HG02840 (cell line): ENCODE measurements around the gene TAGLN3.
A peak's percentile ranks its signal among the peaks of the same experiment; 100 is the strongest.

Experiments
- ATAC-seq: cut with Tn5 transposase; IDR thresholded peaks from one replicate; pipeline ENCODE4 v1.9.1; 2021; ENCODE audit warnings: mild to moderate bottlenecking, moderate library complexity, moderate number of reproducible peaks; ENCODE audit not compliant: unreplicated experiment, low FRiP score

TAGLN3 gene

DNA sequence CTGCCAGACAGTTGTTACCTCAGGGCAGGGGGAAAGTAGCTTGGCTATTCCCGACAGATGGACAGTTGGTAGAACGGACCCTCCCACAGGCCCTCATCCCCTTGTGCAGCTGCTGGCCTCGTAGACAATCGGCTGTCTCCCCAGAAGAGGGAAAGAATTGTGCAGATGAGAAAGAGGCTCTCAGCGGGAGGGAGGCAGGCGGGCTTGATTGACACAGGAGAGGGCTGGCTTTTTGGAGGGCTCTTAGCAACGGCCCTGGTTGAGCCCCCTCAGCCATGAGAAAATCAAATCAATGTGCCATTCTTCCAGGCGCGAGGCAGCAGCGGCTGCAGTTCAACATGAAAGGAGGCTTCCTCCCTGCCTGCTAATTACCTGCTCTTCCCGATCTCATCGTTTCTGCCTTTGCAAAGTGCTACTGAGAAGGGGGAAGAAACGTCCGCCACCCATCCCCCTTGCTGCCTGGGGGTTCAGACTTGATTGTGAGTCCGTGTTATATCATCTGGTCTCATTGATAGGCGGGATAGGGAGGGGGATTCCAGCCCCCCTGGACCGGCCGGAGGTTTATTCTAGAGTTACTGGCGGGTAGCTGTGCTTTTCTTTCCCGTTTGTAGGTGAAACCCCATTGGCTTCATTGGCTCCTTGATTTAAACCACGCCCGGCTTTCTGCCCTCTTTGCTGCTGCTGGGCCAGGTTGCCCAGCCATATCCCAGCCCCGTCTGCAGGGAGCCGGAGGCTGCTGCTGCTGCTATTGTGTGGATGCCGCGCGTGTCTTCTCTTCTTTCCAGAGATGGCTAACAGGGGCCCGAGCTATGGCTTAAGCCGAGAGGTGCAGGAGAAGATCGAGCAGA, at the start of gene TAGLN3:
TAGLN3 (plus strand) TSS at position 287 of the 848 bp plus-strand sequence; CDS start at position 788, 501 bp downstream.
- ATAC-seq = no peak

GRCh38 chr3:111949712-111950111, 49.0 kb upstream of the TAGLN3 start:
- no peak for ATAC-seq

GRCh38 chr3:111951032-111951431, 47.7 kb upstream of the TAGLN3 start:
- ATAC-seq = no peak

GRCh38 chr3:111952086-111952485, 46.6 kb upstream of the TAGLN3 start:
- no peak for ATAC-seq

- ATAC-seq = no peak
Measured at GRCh38 chr3:111952866-111953450, 45.8 kb upstream of the TAGLN3 start.

DNA sequence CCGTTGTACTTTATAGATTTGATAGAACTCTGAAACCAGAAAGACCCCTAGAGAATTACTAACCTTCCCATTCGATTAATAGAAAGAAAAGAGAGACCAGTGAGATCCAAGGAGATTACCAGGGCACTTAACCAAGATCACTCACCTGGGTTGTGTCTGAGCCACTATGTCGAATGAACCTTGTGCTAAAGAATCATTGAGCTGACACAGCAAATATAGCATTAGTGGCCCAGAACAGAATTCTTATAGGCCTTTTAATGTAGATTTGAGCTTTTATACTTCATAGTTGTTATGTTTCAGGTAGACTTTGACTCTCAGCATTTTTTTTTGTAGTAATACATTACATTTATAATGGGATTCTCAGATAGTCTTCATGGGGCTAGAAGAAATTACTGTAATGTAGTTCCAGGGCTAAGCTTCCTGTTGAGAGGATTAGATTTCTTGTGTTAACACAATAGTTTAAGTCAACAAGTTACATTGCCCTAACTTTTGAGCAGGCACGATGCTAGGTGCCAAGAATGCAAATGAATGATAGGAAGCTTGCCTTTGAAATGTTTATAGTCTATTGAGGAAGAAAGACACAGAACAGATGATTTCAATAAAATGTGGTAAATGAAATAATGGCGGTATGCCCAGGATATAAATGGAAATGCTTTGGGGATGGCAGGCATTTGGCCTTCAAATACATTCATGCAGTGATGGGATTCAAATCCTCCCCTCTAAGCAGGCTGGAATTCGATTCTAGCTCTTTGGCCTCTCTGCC, 44.3 kb upstream of the TAGLN3 start:
- no peak for ATAC-seq

DNA sequence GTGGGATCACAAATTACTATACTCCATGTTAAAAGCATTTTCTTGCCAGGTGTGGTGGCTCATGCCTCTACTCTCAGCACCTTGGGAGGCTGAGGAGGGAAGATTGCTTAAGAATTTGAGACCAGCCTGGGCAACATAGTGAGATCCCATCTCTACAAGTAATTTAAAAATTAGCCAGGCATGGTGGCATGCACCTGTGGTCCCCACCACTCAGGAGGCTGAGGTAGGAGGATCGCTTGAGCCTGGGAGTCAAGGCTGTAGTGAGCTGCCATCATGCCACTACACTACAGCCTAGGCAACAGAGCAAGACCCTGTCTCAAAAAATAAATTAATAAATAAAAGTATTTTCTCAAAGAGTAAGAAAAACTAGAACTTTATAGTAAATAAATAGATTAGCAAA, 42.8 kb upstream of the TAGLN3 start:
- no peak for ATAC-seq

- ATAC-seq = no peak
Measured at GRCh38 chr3:111956449-111956848, 42.3 kb upstream of the TAGLN3 start.

- ATAC-seq = no peak
Measured at GRCh38 chr3:111956995-111957734, 41.6 kb upstream of the TAGLN3 start.

DNA sequence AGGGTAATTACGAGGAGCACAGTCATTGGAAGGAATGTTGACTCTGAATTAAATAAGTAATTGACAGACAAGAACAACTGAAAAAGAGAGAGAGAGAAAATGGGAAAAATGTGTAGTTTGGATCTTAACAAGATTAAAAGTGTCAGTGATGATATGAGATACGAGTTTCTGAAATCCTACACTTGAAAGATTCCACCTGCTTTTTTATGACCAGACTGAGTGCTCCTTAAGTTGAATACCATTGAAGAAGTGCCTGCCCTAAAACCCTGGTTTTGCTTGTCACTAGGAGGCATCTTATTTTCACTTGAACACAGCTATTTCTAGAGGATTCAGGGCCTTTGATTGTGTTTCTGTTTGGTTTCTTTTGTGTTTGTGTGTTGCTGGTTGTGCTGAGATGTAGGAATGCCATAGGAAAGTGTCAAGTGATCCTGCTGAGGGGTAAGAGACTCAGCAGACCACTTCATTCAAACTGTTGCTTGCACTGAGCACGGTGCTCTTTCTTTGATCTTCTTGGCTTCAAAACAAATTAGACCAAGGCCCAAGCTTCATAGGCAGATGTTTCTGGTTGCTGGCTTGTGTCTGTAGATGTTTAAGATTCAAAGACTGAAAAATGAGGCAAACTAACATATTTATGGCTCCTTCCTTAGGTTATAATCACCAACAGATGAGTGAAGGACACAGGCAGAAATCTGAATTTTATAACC, 37.1 kb upstream of the TAGLN3 start:
- no peak for ATAC-seq

DNA sequence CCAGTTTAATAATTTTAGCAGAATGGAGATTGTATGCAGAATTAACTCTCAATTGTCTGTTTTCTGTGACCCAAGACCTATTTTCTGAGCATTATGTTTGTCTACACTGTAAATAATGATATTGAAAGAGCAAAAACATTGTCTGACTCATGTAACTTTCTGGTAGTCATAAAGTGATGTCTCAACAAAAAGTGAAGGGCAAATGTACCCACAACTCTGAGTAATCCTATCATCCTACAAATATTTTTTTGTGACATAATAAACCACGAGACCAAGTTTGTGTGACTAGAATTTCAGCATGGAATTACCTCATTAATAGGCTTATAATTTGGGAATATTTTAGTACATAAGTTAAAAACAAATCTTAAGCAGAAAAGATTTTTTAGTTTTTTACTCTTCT, 35.3 kb upstream of the TAGLN3 start:
- no peak for ATAC-seq

DNA sequence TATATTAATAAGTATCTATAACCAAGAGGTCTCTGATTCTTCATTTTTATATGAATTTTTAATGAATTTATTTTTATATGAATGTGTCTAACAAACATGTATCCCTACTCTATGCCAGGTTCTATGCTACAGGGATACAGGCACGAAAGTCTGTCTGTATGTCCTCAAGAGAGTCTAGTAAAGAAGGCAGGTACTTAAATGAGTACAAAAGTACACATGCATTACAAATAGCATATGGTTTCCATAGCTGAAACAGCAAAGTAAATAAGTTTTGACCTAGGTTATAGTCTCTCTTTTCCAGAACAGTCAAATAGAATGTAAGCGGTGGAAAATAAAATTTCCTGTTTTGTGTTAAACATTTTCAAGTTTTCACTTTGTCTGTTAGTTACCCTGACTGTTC, 33.2 kb upstream of the TAGLN3 start:
- no peak for ATAC-seq

DNA sequence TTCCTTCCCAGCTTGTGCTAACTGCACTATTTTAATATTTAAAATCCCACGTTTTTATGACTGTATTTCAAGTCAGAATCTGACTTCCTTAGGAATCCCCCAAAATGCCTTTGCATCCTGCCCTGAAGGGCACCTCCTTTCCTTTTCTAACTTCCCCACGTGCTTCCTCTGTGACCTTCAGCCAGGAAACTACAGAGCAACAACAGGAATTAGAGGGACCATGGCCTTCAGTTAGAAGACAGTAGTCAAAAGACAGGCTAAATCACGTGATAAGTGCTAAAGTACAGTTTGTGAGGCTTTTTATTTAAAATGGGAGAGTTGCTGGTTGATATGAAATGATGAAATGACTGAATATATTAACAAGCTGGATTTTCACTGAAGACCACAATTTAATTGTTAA, 31.7 kb upstream of the TAGLN3 start:
- ATAC-seq = no peak

DNA sequence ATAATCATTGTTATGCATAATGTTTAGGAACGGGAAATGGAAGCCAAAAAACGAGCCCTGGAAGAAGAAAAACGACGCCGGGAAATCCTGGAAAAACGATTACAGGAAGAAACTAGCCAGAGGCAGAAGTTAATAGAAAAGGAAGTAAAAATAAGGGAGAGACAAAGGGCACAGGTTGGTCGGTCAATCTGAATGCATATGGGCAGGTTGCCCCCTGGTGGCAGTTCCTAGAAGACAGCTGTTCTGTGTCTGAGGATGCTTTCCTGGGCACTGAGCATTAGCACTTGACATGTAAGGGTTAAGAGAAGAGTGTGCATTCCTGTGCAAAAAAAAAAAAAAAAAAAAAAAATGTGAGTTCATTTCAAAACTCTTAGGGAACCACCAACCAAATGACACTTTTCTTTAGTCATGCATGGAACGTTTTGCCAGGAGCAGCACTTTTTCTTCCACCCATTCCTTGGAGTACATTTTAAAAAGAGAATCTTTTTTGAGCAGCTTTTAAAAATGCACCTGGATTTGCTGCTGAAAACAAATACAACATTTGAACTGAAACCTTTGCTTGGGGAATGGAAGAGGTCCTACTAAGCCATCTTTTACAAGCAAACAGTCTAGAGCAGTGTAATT, 31.0 kb upstream of the TAGLN3 start:
- peak; percentile 88 for ATAC-seq

DNA sequence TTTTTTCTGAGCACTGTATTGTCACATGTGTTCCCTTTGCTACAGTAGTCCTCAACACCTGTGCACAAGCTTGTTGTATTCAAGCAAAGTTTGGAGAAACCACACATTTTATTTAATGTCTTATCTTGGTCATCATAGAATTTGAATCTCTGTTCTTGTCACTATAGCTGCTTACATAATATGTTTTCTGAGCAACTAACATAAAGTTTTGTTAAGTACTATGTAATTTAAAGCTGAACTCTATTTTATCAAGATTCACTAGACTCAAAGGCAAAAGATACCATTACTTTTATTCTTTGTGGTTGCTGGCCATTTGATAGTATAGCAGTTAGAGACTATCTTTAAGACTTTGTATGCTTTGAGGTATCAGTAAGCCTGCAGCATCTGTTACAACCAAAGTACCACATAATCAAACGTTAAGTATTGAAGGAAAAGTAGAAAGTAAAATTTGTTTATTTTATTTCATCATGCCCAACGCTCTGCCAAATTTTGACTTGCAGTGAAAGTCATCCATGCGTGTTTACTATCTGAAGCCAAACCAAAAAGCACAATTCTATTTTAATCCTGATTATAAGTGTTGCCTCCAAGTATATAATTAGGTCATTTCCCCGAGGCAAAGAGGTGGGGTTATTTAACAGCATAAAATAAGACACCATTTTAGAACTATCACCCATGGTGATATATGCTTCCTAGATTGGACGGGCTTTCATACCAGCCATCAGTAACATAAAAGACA, 30.2 kb upstream of the TAGLN3 start:
- no peak for ATAC-seq

GRCh38 chr3:111970376-111970775, 28.3 kb upstream of the TAGLN3 start:
- no peak for ATAC-seq

DNA sequence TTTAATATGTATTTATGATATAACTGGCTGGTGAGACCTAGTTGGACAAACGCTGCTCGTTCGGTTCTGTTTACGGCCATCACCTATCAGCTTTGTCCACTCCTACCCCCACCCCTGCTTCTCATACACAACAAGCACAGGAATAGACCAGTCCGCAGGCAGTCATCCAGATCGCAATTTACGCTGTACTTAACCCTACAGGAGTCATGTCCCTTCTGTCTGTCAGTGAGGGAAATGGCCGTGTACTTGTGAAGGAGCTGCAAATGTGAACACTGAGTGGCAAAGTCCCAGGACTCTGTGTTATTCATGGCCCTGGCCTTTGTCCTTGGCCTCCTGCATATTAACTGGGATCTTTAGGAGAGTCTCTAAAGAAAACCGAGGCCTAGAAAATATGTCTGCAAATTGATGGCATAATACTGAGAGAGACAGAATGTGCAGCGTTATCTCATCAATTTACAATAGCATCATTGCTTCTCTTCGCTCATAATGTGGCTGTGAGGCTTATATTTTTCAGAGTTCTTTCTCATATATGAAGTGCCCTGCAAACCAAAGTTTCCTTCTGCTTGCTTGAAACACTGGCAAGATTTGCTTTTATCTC, 27.1 kb upstream of the TAGLN3 start:
- ATAC-seq = no peak

- ATAC-seq = no peak
Measured at GRCh38 chr3:111972891-111973290, 25.8 kb upstream of the TAGLN3 start.

- no peak for ATAC-seq
Measured at GRCh38 chr3:111975131-111975530, 23.6 kb upstream of the TAGLN3 start.
